ENCODE data around the gene TRIP12.

- TF ChIP-seq POLR2AphosphoS5 (IDR thresholded peaks at IDR 0.05; ENCODE audit: low read depth, low read length) (no peak), CTCF (IDR thresholded peaks at IDR 0.05) (no peak), SIN3A (IDR thresholded peaks at IDR 0.05; ENCODE audit: borderline replicate concordance, insufficient read depth, low read depth, low read length) (no peak)
- TF ChIP-seq, protein P1, sequence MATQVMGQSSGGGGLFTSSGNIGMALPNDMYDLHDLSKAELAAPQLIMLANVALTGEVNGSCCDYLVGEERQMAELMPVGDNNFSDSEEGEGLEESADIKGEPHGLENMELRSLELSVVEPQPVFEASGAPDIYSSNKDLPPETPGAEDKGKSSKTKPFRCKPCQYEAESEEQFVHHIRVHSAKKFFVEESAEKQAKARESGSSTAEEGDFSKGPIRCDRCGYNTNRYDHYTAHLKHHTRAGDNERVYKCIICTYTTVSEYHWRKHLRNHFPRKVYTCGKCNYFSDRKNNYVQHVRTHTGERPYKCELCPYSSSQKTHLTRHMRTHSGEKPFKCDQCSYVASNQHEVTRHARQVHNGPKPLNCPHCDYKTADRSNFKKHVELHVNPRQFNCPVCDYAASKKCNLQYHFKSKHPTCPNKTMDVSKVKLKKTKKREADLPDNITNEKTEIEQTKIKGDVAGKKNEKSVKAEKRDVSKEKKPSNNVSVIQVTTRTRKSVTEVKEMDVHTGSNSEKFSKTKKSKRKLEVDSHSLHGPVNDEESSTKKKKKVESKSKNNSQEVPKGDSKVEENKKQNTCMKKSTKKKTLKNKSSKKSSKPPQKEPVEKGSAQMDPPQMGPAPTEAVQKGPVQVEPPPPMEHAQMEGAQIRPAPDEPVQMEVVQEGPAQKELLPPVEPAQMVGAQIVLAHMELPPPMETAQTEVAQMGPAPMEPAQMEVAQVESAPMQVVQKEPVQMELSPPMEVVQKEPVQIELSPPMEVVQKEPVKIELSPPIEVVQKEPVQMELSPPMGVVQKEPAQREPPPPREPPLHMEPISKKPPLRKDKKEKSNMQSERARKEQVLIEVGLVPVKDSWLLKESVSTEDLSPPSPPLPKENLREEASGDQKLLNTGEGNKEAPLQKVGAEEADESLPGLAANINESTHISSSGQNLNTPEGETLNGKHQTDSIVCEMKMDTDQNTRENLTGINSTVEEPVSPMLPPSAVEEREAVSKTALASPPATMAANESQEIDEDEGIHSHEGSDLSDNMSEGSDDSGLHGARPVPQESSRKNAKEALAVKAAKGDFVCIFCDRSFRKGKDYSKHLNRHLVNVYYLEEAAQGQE (IDR thresholded peaks at IDR 0.05; ENCODE audit: insufficient read depth in 1 of 2, low read depth in 2 of 2, low read length in 1 of 2) = no peak
Measured at GRCh38 chr2:229879191-229879950, 42.4 kb downstream of the TRIP12 start.
